ENCODE results near the gene RASSF9.

The RASSF9 gene

GRCh38 chr12:85804663-85805062 lies 31.5 kb downstream of the RASSF9 start:
- no peak overlapping the region for H3K4me3 ChIP-seq (ENCODE audit: low read depth, low read length)
- no peak for TF ChIP-seq CTCF (IDR thresholded peaks at IDR 0.05; ENCODE audit: borderline replicate concordance, insufficient read depth, low read depth, low read length)

- no peak overlapping the region for H3K4me3 ChIP-seq (ENCODE audit: low read depth, low read length)
- TF ChIP-seq CTCF (IDR thresholded peaks at IDR 0.05; ENCODE audit: borderline replicate concordance, insufficient read depth, low read depth, low read length), result no peak
These were observed 32.3 kb downstream of the RASSF9 start for GRCh38 chr12:85803923-85804322.

GRCh38 chr12:85803231-85803630 lies 33.0 kb downstream of the RASSF9 start:
- TF ChIP-seq CTCF (IDR thresholded peaks at IDR 0.05; ENCODE audit: borderline replicate concordance, insufficient read depth, low read depth, low read length), result no peak
- no peak overlapping the region for H3K4me3 ChIP-seq (ENCODE audit: low read depth, low read length)

GRCh38 chr12:85798122-85798521 lies 38.1 kb downstream of the RASSF9 start:
- no peak overlapping the region for H3K4me3 ChIP-seq (ENCODE audit: low read depth, low read length)
- no peak for TF ChIP-seq CTCF (IDR thresholded peaks at IDR 0.05; ENCODE audit: borderline replicate concordance, insufficient read depth, low read depth, low read length)

- H3K4me3 ChIP-seq (ENCODE audit: low read depth, low read length), result no peak overlapping the region
- TF ChIP-seq CTCF (IDR thresholded peaks at IDR 0.05; ENCODE audit: borderline replicate concordance, insufficient read depth, low read depth, low read length), result no peak
These were observed 40.2 kb downstream of the RASSF9 start for GRCh38 chr12:85796001-85796400.

- no peak overlapping the region for H3K4me3 ChIP-seq (ENCODE audit: low read depth, low read length)
- no peak for TF ChIP-seq CTCF (IDR thresholded peaks at IDR 0.05; ENCODE audit: borderline replicate concordance, insufficient read depth, low read depth, low read length)
These were observed 41.7 kb downstream of the RASSF9 start for GRCh38 chr12:85794531-85794930.

GRCh38 chr12:85784096-85784720 lies 52.0 kb downstream of the RASSF9 start:
- no peak overlapping the region for H3K4me3 ChIP-seq (ENCODE audit: low read depth, low read length)
- no peak for TF ChIP-seq CTCF (IDR thresholded peaks at IDR 0.05; ENCODE audit: borderline replicate concordance, insufficient read depth, low read depth, low read length)
